T1000 (cell line): ENCODE results near the gene MLLT3.
"Not testable (repeated sequence)": the region's sequence is repeated elsewhere in the genome, so short reads cannot be mapped to it uniquely, and the experiment has no call there.

ENCODE experiments used
- DNase-seq: peaks from one replicate; lab custom pipeline; 2025; ENCODE audit warnings: mixed read lengths; lab: John Stamatoyannopoulos, UW

Gene MLLT3

DNA sequence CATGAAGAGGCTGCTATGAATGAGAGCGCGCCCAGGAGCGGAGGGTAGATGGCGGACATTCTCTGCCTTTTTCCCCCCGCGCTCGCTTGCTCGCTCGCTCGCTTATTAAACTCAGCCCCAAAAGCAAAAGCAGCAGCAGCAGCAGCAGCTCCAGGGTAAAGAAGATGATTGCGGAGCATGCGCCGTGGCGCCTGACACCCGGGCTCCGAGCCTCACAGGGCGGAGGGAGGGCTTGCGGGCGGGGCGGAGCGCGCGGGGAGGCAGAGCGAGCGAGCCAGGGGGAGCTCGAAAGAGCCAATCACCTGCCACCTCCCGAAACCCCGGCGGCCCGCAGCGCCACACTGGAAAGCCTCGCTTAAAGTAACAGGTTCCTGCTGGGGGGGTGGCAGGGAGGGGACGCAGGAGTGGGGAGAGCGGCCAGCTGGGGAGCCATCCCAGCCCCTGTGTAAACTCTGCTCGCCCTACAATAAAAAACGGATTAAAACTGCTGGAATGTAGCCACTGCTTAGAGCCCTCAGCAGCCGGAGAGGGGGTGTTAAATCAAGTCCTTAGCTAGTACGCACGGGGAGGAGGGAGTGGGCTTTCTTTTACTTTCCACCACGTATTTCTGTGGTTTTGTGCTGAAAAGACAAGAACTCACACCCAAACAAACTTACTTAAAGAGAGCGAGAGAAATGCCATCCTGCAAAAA lies at the start of gene MLLT3:
Gene MLLT3, minus strand, starts transcription at position 170 of the 691 bp plus-strand sequence.
- DNase-seq: peak; percentile 82

DNA sequence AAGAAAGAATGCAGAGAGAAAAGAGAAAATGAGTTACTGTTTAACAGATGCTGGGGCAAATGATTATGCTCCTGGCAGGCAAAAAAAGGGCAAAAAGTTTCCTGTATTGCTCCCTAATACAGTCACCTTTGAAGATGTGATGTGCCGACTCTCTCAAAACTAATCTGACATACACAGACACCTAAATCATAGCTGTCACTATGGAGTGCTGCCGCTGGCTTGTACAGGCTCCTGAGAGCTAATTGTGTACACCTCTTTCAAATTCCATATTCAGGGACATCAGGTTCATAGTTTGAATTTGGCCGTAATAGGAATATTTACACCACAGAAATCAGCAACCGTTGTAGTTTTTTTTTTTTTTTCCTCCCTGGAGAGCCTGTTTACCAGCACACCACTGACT lies 49.3 kb upstream of the MLLT3 start:
- no peak for DNase-seq

DNA sequence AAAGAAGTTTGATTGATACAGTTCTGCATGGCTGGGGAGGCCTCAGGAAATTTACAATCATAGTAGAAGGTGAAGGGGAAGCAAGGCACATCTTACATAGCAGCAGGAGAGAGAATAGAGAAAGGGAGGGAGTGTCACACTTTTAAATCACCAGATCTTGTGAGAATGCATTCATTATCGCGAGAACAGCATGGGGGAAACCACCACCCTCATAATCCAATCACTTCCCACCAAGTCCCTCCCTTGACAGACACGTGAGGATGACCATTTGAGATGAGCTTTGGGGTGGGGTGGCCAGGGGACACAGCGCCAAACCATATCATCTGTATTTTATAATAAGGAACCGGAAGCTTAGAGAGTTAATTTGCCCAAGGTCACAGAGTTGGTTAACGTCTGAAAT lies 48.1 kb upstream of the MLLT3 start:
- DNase-seq: no peak

DNA sequence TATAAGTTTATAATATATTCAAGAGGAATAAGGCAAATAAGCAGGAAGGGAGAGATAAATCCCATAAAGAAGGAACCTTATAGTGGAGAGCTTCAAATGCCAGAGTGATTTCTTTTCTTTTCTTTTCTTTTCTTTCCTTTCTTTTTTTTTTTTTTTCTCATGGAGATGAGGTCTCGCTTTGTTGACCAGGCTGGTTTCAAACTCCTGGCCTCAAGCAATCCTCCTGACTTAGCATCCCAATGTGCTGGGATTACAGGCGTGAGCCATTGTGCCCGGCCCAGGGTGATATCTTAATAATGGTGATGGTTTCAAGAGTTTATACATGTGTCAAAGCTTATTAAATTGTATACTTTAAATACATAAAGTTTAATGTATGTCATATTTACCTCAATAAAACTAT lies 42.2 kb upstream of the MLLT3 start:
- DNase-seq: no peak

DNA sequence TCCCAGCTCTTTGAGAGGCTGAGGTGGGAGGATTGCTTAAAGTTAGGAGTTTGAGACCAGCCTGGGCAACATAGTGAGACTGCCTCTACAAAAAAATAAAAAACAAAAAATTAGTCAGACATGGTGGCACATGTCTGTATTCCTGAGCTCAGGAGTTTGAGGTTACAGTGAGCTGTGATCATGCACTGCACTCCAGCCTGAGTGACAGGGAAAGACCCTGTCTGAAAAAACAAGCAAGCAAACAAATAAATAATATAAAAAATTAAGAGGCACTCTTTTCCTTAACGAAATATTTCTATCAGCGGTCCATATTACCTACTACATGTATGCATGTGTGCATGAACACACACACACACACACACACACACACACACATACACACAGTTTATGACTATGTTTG lies 40.8 kb upstream of the MLLT3 start:
- DNase-seq: no peak

DNA sequence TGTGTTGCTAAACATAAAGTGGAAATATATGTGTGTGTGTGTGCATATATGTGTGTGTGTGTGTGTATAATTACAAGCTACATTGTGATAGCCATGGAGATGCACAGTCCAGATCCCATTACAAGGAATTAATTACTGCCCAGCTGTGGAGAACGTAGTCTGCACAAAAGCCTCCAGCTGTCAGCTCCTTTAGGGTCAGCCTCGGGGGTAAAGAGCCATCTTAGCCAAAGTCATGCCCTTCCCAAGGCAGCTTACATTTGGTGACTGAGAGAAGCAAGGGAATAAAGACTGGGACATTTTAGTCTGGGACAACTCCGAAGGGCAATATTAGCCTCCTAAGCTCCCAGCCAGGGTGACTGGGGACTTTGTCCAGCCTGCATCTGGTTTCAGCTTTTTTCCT lies 39.9 kb upstream of the MLLT3 start:
- DNase-seq: no peak

DNA sequence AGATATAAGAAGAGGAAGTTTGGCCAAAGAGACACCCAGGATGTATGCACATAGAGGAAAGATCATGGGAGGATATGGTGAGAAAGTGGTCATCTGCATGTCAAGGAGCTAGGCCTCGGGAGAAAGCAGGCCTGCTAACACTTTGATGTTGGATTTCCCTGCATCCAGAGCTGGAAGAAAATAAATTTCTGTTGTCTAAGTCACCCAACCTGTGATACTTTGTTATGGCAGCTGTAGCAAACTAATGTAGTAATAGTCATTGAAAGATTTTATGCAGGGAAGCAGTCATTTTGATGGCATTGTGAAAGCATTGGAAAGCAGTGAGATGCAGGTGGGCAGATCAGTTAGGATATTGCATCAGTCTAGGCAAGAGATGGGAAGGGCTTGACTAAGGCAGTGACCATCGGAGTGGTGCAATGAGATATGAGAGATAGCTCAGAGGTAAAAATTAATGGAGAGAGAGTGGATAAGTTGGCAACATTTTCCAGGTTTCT lies 37.2 kb upstream of the MLLT3 start:
- DNase-seq: no peak

DNA sequence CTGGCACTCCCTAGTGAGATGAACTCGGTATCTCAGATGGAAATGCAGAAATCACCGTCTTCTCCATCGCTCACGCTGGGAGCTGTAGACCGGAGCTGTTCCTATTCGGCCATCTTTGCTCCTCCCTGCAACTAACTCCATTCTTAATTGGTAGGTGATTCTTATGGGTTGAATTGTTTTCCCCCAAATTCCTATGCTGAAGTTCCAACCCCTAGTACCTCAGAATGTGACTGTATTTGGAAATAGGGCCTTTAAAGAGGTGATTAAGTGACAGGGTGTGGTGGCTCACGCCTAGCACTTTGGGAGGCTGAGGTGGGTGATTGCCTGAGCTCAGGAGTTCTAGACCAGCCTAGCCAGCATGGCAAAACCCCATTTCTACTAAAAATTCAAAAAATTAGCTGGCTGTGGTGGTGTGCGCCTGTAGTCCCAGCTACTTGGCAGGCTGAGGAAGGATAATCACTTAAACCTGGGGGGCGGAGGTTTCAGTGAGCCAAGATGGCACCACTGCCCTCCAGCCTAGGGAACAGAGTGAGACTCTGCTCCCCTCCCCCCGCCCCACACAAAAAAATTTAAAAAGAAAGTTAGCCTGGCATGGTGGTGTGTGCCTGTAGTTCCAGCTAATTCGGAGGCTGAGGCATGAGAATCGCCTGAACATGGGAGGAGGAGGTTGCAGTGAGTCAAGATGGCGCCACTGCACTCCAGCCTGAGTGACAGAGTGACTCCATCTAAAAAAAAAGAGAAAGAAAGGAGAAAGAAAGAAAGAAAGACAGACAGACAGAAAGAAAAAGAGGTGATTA lies 36.6 kb upstream of the MLLT3 start:
- peak; percentile 2 for DNase-seq

DNA sequence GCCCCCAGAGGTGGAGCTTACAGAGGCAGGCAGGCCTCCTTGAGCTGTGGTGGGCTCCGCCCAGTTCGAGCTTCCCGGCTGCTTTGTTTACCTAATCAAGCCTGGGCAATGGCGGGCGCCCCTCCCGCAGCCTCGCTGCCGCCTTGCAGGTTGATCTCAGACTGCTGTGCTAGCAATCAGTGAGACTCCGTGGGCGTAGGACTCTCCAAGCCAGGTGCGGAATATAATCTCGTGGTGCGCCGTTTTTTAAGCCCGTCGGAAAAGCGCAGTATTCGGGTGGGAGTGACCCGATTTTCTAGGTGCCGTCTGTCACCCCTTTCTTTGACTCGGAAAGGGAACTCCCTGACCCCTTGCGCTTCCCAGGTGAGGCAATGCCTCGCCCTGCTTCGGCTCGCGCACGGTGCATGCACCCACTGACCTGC lies 36.0 kb upstream of the MLLT3 start:
- DNase-seq: not testable (repeated sequence)

DNA sequence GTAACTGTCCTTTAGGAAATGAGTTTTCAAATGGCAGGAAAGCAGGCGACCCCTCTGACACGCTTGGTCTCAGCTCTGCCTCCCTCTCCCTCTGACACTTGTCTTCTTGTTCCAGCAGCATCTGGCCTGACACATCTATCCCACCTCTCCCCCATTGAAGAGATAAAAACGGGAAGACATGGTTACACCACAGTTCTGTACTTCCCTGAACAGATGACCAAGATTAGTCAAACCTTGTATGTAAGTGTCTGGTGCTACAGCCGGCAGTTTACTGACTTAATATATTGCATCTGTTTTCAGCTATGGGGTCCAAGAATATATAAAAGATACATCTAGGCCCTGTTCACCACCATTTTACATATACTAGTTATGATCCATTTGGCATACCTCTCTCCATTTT lies 29.6 kb upstream of the MLLT3 start:
- DNase-seq: no peak

DNA sequence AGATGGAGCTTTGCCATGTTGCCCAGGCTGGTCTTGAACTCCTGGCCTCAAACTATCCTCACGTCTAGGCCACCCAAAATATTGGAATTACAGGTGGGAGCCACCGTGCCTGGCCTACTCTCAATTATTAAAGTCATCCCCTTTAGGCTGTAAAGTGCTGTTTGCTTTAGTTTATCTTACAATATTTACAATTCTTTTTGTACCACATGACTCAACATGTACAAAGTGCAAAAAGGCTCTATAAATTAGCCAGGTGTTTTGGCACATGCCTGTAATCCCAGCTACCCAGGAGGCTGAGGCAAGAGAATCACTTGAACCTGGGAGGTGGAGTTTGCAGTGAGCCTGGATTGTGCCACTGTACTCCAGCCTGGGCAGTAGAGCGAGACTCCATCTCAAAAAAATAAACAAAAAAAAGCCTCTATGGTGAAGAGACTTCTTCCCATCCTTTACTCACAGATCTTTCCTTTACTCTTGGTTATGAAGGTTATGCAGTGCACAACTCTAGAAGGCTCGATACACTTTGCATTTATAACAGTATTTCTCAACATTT lies 28.5 kb upstream of the MLLT3 start:
- DNase-seq: no peak

DNA sequence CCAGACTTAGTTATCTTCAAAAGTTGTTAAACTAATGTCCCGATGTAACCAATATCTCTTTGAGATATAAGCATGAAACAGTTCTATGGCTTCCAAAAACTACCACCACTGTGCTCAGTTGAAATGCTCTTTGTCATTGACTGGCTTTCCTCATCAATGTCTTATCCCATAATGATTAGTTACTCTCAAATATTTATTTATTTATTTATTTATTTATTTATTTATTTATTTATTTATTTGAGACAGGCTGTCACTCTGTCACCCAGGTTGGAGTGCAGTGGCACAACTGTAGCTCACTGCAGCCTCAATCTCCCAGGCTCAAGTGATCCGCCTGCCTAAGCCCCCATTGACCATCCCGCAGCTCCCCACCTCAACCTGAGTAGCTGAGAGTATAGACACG lies 28.0 kb upstream of the MLLT3 start:
- no peak for DNase-seq

DNA sequence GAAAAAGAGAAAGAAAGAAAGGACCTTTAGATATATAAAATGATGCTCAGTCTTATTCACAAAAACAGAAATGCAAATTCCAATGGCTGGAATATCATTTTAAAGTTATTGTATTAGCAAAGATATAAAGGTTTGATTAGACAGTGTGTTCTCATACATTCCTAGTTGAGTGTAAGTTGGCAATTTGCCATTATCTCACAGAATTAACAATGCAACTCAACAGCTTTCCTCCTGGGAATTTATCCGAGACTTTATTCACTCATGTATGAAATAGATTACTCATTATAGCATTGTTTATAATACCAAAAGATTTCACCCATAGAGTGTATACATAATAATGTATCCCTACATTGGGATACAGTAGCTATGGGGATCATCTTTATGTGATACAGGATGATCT lies 27.1 kb upstream of the MLLT3 start:
- DNase-seq: no peak

DNA sequence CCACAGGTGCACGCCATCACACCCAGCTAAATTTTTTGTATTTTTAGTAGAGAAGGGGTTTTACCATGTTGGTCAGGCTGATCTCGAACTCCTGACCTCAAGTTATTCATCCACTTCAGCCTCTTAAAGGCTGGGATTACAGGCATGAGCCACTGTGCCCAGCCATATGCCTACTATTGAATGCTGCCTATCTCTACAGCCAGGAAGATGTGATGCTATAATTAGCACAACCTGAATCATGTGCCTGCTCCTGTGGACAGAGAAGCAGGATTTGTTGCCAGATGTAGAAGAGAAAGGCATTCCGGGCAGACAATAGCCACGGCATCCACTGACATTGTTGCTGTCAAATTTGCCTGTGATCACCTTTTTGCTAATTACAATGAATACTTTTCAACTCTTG lies 24.4 kb upstream of the MLLT3 start:
- no peak for DNase-seq

DNA sequence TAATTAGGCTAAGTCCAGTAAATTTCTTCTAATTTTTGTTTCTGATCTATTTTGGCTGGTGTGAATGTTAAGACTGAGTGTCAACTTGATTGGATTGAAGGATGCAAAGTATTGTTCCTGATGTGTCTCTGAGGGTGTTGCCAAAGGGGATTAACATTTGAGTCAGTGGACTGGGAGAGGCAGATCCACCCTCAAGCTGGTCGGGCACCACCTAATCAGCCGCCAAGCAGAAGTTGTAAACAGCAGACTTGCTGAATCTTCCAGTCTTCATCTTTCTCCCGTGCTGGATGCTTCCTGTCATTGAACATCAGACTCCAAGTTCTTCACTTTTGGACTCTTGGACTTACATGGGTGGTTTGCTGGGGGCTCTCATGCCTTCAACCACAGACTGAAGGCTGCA lies 21.4 kb upstream of the MLLT3 start:
- no peak for DNase-seq

DNA sequence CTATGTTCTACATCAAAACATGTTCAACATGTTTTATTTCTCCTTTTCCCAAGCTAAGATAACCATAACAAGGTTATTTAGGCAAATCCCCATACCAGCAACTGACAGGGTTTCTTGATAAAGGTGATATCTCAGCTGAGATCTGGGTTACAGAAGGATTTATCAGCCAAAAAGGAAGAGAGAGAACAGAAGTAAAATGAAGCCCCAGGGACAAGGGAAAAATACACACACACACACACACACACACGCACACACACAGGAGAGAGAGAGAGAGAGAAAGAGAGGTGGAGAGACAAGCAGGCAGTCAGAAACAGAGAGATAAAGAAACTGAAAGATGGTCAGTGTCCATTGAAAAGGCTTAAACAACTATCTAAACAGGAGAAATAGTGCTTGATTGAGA lies 19.7 kb upstream of the MLLT3 start:
- DNase-seq: no peak

DNA sequence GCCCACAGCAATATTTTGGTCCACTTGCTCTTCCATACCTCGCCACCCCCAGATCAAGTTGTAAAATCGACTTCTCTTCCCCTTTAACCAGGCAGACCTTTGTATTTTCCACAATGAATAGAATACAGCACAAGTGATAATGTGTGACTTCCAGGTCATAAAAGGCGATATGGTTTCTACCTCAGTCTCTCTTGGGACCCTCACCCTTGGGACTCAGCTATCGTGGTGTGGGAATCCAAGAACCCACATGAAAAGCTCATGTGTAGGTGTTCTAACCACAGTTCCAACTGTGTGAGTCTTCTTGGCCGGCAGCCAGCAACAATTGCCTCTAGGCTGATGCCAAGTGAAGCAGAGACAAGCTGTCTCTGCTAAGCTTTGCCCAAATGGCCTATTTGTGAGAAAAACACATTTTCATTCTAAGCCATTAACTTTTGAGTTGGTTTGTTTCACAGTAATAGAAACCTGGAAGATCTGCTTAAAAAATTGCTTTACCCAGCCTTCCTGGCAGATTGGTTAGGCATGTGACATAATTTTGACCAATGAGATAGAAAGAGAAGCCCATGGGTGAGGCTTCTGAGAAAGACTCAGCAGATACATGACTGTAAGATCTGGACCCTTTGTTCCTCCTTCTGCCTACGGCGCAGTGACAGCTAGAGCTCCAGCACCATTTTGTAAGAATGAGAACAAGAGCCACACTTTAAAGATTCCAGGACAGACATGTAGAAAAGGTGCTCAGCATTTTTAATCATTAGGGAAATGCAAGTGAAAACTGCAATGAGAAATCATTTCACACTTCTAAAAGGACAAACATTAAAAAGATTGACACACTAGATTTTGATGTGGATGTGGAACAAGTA lies 18.3 kb upstream of the MLLT3 start:
- no peak for DNase-seq

DNA sequence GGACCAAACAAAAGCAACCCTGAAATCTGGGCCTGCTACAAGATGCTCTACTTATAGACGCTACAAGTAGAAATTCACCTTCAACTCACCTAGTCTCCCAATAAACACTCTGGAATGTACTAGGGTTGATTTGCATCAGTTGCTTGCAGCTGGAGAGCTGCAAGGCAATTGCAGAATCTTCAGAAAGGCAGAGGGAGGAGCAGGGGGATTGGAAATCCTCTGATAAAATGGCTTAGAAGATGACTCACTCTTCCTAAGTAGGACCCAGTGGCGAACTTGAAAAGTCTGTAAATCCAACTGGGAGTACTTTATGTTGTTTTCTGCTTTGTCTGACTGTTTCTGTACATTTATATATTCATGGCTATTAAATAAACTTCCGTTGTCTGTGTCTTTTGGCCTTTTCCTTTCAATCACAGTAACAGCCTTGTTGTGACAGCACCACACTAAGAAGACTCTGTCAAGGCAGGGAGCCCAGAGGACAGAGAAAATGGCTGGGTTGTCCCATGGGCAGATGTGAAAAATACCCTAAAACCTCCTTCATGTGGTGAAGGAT lies 14.7 kb upstream of the MLLT3 start:
- no peak for DNase-seq

DNA sequence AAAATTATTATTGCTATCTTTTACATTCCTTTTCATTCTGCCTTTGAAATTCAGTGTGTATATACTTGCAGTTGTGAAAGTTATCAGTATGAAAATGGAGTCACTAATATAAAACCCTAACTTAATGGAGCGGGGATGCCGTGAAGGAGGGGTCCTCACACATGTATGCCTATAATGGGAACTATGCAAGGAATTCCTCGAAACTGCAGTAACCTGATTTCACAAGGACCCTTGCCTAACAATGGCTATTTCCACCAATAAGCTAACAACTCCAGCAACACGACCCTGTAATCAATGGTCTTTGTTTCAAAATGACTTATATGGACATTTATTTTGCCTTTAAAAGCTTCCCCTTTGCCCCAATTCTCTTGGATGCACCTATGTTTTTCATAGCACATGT lies 12.6 kb upstream of the MLLT3 start:
- no peak for DNase-seq

DNA sequence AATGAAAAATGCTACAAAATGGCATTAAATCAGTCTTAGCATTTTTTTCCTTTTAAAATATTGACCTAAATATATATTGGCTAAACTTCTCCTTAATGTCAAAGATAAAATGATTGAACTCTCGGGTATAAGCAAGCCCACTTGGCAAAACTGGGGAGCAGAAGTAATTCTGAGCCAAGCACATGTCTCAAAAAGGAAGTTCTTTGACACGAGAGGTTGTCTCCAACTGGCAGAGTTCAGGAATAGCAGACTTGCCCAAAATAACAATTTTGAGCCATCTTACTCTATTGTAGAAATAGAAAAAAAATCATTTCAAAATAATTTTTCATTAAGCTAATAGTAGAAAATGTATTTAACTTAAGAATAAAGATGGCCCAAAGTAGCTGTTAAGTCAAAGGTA lies 10.4 kb upstream of the MLLT3 start:
- DNase-seq: no peak

DNA sequence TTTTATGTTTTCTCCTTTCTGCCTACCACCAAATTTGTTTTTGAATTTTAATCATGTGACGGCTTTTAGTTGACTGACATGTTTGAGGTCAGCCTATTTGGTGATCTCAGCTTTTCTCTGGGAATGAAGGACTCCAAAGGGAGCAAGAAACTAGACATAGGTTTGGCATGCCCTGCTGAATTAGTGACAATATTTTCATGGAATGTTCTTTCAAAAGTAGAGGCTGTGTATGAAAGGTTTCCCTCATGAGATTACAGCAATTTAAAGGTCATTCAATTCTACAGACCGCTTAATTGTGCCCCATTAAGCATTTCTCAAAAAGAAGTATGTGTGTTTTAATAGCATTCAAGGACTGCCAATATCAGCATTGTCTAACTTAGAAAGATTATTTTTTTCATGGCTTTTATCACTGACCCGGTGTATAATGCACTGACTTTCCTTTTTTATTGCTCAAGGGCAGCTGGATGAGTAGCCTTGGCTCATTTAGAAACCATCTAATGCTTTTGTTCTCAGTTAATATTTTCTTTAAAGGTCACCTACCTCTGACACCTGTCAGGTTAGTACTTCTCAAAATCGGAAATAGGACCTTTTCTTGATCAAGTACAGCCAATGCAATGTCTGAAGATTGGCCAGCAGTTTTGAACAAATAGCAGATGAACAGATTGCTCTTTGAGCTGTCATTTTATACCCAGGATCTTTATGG lies 8.1 kb upstream of the MLLT3 start:
- DNase-seq: no peak
